ENCODE results near the gene SPDYE17.
"Not testable (repeated sequence)": the region's sequence is repeated elsewhere in the genome, so short reads cannot be mapped to it uniquely, and the experiment has no call there.

SPDYE17 gene

DNA sequence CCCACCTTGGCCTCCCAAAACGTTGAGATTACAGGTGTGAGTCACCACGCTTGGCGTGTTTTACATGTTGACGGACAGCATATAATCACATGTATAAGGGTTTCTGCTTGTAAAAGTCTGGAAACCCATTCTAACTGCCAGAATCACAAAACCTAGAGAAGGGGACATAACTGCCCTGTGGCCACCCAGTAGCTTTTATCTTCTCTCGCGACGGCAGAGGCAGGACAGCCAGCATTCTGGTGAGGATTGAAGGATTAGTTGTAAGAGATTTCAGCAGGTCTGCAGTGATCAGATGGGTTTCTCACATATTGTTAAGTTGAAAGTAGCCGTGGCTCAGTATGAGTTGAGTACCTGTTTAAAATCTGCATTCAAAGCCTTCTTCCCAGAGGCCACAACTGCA is 59.8 kb downstream of the SPDYE17 start:
- in situ Hi-C loops (cut with HindIII; ENCODE audit: low sequenced_read_pairs): not testable (repeated sequence)

Data from DLD1 (cell line).